ENCODE data around the gene PGP. TPM values are rescaled to one million over a fixed set of nuclear protein-coding genes. Genes with fewer than 3 reads are reported as not detected.
"Not testable (repeated sequence)": the region's sequence is repeated elsewhere in the genome, so short reads cannot be mapped to it uniquely, and the experiment has no call there.

The PGP gene
- total RNA-seq = 24.4 and 26.1 TPM in 2 replicates

- intact Hi-C loops (cut with micrococcal nuclease) = loop anchor here (2.0 to 5.0 kb wide), 2 partner anchors 38 to 54 kb away; partner anchors contain the start of genes ECI1 and RNPS1
These were observed at the start of gene PGP for GRCh38 chr16:2214719-2214968. Gene PGP (minus strand): TSS chr16:2214840. CDS start chr16:2214777, 63 bp downstream.

GRCh38 chr16:2263026-2263425 lies 48.4 kb upstream of the PGP start:
- intact Hi-C loops (cut with micrococcal nuclease) = not testable (repeated sequence)

- intact Hi-C loops (cut with micrococcal nuclease) = no loop called here
These were observed 45.6 kb upstream of the PGP start for GRCh38 chr16:2260250-2260649.

- intact Hi-C loops (cut with micrococcal nuclease) = not testable (repeated sequence)
These were observed 43.9 kb upstream of the PGP start for GRCh38 chr16:2258530-2258929.

GRCh38 chr16:2257726-2258125 lies 43.1 kb upstream of the PGP start:
- intact Hi-C loops (cut with micrococcal nuclease) = no loop called here

GRCh38 chr16:2256531-2257140 lies 42.0 kb upstream of the PGP start:
- intact Hi-C loops (cut with micrococcal nuclease) = no loop called here

- intact Hi-C loops (cut with micrococcal nuclease) = loop anchor here (5.0 kb wide), 1 partner anchor 41 kb away; the partner anchor contains the start of genes BRICD5 and PGP
These were observed 38.7 kb upstream of the PGP start for GRCh38 chr16:2253293-2253692.

GRCh38 chr16:2252806-2253148 lies 38.1 kb upstream of the PGP start:
- intact Hi-C loops (cut with micrococcal nuclease) = loop anchor here (5.0 kb wide), 1 partner anchor 40 kb away; the partner anchor contains the start of genes BRICD5 and PGP

- intact Hi-C loops (cut with micrococcal nuclease) = loop anchor here (2.0 to 5.0 kb wide), 2 partner anchors 29 to 39 kb away; partner anchors contain the start of genes BRICD5, E4F1 and PGP
These were observed 36.9 kb upstream of the PGP start, which contains the start of gene ECI1 for GRCh38 chr16:2251296-2252111. Gene ECI1 (minus strand): TSS chr16:2251587. CDS start chr16:2251566, 21 bp downstream.

- intact Hi-C loops (cut with micrococcal nuclease) = loop anchor here (2.0 to 5.0 kb wide), 2 partner anchors 28 to 38 kb away; partner anchors contain the start of genes BRICD5, E4F1 and PGP
These were observed 36.1 kb upstream of the PGP start for GRCh38 chr16:2250652-2251295.

GRCh38 chr16:2246301-2246885 lies 31.8 kb upstream of the PGP start:
- intact Hi-C loops (cut with micrococcal nuclease) = no loop called here

GRCh38 chr16:2244926-2245795 lies 30.5 kb upstream of the PGP start:
- intact Hi-C loops (cut with micrococcal nuclease) = no loop called here

- intact Hi-C loops (cut with micrococcal nuclease) = no loop called here
These were observed 29.7 kb upstream of the PGP start for GRCh38 chr16:2244301-2244700.

GRCh38 chr16:2243781-2244180 lies 29.1 kb upstream of the PGP start:
- intact Hi-C loops (cut with micrococcal nuclease) = no loop called here

- intact Hi-C loops (cut with micrococcal nuclease) = no loop called here
These were observed 28.4 kb upstream of the PGP start for GRCh38 chr16:2243031-2243528.

- intact Hi-C loops (cut with micrococcal nuclease) = no loop called here
These were observed 28.0 kb upstream of the PGP start for GRCh38 chr16:2242598-2242997.

- intact Hi-C loops (cut with micrococcal nuclease) = not testable (repeated sequence)
These were observed 25.7 kb upstream of the PGP start for GRCh38 chr16:2240331-2240730.

- intact Hi-C loops (cut with micrococcal nuclease) = no loop called here
These were observed 24.4 kb upstream of the PGP start for GRCh38 chr16:2238838-2239675.

GRCh38 chr16:2238150-2238837 lies 23.7 kb upstream of the PGP start:
- intact Hi-C loops (cut with micrococcal nuclease) = no loop called here

All from T-helper 2 cell treated with Interferon-gamma antibody and Interleukin-4, amounts not matched to agents 100 ng/mL and 5 ng/mL, for 36 hours (primary cell).